Fibroblast of upper back skin (primary cell): Measurements from ENCODE around the gene CDH13.
A peak's percentile ranks its signal among the peaks of the same experiment; 100 is the strongest.

ENCODE experiments used
- DNase-seq: peaks from one replicate; pipeline ENCODE4 v3.0.0-alpha.2; 2013

The CDH13 gene

DNA sequence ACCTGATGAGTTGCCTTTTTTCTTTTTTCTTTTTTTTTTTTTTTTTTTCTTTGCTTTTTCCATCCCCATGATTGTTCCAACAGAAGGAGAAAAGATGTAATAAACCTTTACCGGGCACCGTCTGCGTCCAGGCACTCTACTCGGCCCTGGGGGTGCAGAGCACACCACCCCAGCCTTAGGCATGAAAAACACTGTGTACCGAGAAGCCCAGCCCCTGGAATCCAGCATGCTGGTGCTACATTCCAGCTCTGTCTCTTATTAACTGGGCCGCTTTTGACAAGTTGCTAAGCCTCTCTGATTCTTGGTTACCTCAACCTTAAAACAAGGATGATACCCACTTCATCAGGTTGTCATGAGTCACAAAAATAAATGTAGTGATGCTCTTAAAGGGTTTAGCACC, 1117.0 kb downstream of the CDH13 start:
- DNase-seq = no peak

DNA sequence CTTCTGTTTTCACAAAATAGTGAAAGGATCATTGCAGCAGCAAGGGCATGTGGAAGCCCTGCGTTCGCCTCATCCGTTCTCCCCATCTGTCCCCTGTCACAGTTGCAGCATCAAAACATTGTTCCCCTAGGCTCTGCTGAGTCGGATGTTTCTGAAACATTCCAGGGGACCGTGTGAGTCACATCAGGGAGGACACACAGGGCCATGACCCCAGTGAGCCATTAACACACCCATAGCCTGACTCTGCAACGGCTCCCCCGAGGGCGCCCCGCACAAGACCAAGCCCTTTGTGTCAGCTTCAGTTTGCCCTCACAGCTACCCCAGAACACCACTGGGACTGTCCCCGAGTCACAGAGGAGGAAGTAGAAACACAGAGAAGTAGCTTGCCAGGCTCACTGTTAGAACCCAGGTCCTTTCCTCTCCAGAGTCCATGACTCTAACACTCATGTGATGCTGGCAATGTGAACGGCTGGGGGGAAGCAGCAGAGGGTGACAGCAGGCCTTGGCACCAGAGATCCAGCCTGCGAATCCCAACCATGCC, 1117.7 kb downstream of the CDH13 start:
- peak; percentile 12 for DNase-seq

DNA sequence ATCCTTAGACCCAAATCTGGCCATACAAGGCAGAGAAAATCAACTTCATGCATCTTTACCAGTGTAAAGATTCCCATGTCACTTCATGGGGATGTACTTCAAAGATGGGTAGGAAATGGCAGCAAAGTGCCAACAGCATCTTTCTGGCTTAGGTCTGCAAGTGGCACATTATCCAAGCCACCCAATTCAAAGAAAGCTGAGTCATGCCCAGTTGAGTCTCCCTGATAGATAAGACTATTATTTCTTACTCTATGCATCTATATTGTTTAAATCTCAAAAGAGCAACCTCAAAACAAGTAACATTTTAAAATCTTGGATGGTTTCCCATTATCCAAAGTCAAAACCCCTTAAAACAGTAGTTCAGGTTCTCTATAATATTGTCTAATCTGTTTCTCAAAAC, 1119.8 kb downstream of the CDH13 start:
- DNase-seq = no peak

DNA sequence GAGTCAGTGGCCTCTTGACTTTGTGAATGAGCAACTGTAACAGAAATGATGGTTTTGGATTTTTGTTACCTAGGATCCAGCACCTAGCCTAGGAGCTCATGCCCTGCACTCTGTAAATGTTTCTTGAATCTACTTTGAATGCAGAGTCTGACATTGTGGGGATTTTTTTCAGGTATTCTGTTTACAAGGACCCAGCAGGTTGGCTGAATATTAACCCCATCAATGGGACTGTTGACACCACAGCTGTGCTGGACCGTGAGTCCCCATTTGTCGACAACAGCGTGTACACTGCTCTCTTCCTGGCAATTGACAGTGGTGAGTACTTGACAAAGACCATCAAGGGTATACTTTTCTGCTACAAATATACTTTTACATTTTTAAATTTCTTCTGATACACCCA, 1121.2 kb downstream of the CDH13 start:
- no peak for DNase-seq

GRCh38 chr16:83755391-83755790, 1128.6 kb downstream of the CDH13 start:
- no peak for DNase-seq

- no peak for DNase-seq
Measured at GRCh38 chr16:83762141-83762991, 1135.6 kb downstream of the CDH13 start.

GRCh38 chr16:83762992-83763358, 1136.2 kb downstream of the CDH13 start:
- DNase-seq = no peak

DNA sequence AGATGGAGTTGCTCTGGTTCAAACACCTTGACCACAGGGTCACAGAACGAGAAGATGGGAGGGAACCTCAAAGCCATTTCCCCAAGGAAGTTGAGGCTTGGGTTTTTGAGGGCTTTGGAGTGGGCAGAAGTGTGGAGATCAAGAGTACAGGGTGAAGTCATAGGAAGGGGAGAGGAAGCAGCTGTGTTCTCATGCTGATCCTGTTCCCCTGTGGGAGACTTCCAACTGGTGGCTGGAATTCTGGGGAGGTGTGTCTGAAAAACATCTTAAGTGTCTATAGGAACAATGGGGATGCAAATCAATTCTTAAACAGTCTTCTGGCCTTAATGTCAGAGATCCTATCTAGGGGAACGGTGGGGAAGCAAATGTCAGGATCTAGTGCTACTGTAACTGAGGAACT, 1142.2 kb downstream of the CDH13 start:
- DNase-seq = no peak

DNA sequence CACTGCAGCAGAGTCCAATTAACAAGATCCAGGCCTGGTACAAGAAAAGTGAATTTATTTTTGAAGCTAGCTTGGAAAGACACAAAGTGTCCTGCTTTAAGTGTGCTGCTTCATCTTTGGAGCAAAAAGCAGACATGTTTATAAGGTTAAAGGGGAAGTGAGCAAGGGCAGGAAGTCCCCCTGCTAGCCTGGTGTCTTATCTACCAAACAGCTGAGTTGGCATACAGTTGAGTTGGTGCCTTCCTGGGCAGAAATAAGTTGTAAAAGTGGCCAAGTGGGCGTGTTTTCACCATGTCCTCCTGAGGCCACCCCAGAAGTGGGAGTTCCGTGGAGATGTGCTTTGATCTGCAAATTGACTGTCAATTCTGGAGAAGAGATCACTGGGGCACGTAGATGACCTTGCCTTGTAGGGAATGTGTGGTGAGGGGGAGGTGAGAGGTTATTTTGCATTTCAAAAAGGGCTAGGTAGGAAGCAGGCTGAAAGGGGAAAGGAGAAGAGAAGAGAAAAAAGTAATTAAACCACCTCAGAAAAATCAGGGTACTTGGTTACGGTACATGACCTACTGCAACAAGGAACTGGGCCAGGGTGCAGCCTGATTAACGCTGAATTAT, 1142.7 kb downstream of the CDH13 start:
- no peak for DNase-seq

- no peak for DNase-seq
Measured at GRCh38 chr16:83771306-83771942, 1144.7 kb downstream of the CDH13 start.

DNA sequence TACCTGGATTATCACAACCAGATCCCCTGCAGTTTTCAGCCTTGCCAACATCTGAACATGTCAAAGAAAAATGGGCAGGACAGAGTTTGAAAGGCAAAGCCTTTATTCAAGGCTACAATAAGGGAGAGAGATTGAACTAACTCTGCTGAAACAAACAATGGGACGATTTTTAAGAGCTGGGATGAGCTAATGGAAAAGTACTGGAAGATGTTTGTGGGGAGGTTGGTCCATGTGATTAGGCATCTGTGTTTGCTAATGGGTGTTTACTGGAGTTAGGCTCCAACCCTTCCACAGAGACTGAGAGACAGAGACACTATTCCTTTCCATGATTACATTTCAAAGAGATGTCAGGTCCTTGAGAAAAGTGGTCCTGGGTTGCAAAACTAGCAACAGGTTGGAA, 1146.0 kb downstream of the CDH13 start:
- no peak for DNase-seq

DNA sequence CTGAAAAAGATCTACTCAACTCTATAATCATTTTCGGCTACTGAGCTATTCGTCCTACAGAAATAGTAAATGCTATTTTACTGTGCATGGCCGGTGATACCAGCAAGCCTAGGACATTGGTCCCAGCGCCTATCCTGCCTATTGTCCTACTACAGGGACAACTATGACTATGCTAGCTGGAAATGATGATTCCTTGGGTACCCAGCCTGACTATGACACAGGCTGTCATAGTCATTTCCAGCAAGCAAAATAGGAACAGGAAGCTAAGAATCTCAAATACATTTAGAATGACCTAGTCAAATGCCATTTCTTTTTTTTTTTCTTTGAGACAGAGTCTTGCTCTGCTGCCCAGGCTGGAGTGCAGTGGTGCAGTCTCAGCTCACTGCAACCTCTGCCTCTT, 1147.3 kb downstream of the CDH13 start:
- DNase-seq = no peak

DNA sequence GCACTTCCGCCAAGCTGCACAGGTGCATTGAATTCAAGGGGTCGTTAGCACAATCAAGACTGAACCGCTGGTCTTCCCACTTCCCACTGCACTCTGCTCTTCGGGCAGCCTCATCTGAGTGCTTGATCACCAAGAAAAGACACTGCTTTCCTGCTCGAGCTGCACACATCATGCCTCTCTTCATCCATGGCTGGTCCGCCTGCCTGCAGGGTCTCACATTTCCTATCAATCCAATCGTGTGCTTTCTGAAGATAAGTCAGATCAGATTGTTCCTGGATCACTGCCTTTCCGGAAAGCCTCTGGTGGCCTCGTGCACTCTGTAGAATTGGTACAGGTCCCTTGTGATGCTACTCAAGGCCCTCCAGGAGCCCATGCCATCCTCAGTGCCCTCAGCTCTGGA, 1150.2 kb downstream of the CDH13 start:
- DNase-seq = no peak

DNA sequence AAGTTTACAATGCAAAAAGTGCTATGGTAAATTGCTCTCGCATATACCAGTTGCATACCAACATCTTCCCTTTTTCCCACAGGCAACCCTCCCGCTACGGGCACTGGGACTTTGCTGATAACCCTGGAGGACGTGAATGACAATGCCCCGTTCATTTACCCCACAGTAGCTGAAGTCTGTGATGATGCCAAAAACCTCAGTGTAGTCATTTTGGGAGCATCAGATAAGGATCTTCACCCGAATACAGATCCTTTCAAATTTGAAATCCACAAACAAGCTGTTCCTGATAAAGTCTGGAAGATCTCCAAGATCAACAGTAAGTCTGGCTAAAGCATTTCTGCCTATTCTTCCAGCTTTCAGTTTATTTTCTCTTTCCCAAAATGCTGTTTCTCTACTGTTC, 1153.1 kb downstream of the CDH13 start:
- DNase-seq = peak; percentile 41

- no peak for DNase-seq
Measured at GRCh38 chr16:83785455-83785854, 1158.7 kb downstream of the CDH13 start.

GRCh38 chr16:83789642-83790401, 1163.1 kb downstream of the CDH13 start:
- DNase-seq = no peak

DNA sequence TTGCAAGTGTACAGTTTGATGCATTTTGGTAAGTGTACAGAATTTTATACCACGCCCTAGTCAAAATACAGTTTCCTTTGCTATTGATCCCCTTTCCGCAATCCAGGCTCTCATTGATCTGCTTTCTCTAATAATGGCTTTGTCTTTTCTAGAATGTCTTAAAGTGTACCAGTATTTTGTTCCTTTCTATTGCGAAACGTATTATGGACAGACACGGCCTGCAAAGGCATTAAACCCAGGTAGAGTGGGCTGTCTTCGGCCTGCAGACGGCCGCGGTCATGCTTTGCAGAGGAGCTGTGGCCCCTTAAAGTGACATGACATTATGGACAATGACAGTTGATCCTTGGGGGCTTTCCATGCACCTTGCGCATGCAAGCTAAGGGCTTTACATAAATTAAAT, 1165.1 kb downstream of the CDH13 start:
- DNase-seq = no peak

- DNase-seq = no peak
Measured at GRCh38 chr16:83792391-83792790, 1165.6 kb downstream of the CDH13 start.

- no peak for DNase-seq
Measured at GRCh38 chr16:83793179-83793578, 1166.4 kb downstream of the CDH13 start.

DNA sequence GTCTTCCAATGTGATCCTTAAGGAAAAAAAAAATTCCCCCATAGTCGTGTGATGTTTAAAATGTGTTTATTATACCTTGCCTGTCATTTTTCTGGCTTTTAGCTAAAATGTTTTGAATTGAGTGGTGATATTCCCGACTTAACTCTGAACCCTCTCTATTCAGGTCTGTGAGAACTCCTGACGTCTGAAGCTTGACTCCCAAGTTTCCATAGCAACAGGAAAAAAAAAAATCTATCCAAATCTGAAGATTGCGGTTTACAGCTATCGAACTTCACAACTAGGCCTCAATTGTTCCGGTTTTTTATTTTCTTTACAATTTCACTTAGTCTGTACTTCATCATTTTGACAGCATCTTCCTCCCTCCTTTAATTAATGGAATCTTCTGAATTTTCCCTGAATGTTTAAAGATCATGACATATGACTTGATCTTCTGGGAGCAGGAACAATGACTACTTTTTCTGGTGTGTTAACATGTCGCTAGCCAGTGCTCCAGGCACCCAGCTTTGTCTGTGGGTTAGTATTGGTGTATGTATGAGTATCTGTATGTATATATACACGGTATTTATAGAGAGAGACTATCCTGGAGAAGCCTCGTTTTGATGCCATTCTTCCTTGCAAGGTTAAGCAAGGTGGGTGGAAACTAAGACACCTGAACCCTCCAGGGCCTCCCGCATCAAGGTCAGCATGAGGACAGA, 1168.2 kb downstream of the CDH13 start:
- DNase-seq = no peak

DNA sequence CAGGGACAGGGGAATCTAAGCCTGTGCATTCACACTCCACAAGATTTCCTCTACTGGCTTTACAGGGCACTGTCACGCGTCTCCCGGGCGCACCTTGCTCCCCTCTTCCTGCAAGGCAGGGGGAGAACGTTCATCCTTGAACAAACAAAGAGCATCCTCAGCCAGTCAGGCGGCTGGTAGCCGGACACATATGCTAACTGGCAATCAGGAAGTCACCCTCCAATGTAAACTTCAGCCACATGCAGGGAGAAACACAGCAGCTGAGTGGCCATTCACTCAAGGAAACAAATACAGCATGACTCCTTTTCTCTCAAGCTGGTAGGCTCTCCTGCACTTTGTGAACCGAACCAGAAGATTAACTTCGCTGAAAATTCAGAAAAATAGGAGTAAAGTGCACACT, 1170.2 kb downstream of the CDH13 start:
- no peak for DNase-seq

GRCh38 chr16:83799336-83799735, 1172.6 kb downstream of the CDH13 start:
- no peak for DNase-seq

- DNase-seq = peak; percentile 58
Measured at GRCh38 chr16:83802135-83802534, 1175.4 kb downstream of the CDH13 start.
